HG02885 (cell line): ENCODE results near the gene BPGM.

Experiments
- ATAC-seq: cut with Tn5 transposase; IDR thresholded peaks from one replicate; pipeline ENCODE4 v1.9.1; 2021; ENCODE audit warnings: mild to moderate bottlenecking; ENCODE audit not compliant: unreplicated experiment, poor library complexity

The BPGM gene

GRCh38 chr7:134712196-134712595 is 65.5 kb downstream of the BPGM start:
- ATAC-seq: no peak

DNA sequence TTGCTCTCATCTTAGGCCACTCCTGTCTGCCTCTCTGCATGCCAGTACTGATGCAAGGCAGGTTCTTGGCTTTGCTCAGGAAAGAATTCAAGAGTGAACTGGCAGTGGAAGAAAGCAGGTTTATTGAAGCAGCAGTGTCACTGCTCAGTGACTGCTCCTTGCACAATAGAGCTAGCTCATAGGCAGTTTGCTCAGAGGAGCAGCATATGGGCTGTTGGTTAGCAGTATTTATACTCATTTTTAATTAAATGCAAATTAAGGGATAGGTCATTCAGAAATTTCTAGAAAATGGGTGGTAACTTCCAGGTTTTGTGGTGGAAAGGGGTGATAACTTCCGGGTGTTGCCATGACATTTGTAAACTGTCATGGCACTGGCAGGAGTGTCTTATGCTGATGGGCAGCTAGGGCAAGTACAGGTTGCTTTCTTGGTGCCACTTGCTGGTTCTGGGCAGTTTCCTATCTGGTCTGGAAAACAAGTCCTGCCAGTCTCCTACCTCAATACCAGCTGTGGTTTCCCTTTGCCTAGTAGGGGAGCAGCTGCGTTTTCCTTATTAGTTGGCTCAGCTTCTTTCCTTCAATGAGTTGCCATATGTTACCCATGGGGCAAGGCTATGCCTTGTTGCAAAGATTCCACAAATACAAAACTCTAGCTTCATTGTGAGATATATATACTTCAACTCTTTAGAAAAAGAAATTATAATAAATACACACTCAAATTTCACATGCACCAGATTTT is 68.0 kb downstream of the BPGM start:
- ATAC-seq: no peak

DNA sequence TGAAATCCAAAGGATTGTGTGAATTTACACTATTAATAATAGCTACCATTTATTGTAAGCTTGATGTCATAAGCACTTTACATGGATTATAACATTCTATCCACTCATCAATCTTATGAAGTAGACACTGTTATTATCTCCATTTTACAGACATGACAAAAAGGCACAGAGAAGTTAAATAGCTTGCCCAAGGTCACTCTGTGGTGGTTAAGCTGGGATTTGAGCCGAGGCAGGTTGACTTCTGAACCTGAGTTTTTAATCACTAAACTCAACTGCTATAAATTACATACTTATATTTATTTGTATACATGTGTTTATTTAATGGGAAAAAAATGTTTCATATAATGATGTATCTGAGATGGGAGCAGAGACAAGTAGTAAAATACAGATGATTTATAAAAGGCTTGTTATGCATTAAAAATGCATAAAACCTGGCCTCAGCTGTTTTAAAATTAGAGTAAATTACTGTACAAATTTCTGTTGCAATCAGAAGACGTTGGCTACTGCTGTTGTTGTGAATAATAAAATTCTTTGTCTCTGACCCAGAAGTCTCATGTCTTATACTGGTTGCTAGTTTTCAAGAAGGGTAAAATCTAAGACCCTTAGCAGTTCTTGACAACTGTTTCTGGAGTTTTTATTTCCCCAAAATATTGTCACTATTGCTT is 71.7 kb downstream of the BPGM start:
- no peak for ATAC-seq

DNA sequence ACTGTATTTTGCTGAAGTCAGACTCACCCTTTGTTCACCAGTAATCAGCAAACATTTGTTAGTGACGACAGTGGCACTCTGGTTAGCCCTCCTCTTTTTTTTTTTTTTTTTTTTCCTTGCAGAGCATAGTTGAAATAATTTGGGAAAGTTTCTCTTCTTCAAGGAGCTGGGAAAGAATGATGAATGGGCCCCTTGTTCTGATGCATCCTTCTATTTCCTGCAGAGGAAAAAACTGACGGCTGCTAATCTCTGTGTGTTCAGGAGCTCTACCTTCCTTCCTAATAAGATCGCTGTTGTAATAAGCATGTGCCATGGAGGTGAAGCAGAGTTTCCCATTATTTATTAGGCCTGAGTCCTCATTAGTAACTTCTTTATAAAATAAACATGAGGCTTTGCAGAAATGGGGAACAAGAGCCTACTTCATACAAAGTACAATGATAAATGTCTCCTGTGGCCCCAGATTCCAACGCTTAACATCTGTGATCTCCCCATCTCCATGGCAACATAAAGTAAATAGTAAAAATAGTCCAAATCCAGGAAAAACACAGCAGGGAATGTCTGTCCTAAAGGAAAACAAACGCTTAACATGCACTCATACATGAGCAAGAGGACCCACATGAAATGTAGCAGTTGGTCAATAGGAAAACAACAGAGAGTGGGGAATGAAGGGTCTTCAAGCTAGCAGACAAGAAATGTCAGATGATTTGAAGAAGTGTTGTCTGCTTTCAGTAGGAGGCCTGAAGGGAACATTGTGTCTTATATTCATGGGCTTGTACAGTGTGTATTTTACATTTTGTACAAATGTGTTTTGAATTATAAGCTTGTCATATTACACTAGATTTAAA is 73.7 kb downstream of the BPGM start:
- no peak for ATAC-seq

DNA sequence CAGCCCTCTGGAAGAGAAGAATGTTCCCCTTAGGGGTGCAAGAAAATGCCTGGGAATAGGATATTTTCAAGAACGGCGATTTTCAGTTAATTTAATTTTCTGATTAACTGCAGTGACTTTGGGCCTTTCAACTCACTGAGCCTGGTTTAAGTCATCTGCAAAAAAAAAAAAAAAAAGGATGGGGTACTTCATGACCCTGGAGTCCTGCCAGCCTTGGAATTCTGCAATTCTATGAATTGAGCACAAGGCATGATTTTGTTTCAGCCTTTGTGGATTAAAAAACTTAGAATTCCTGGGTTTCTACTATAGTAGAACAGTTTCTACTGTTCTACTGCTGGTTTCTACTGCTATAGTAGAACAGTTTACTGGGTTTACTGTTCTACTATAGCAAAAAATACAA is 74.5 kb downstream of the BPGM start:
- ATAC-seq: no peak

- ATAC-seq: no peak
Measured at GRCh38 chr7:134722786-134723322, 76.2 kb downstream of the BPGM start.

- no peak for ATAC-seq
Measured at GRCh38 chr7:134723892-134724291, 77.2 kb downstream of the BPGM start.

GRCh38 chr7:134724606-134725005 is 78.0 kb downstream of the BPGM start:
- no peak for ATAC-seq

DNA sequence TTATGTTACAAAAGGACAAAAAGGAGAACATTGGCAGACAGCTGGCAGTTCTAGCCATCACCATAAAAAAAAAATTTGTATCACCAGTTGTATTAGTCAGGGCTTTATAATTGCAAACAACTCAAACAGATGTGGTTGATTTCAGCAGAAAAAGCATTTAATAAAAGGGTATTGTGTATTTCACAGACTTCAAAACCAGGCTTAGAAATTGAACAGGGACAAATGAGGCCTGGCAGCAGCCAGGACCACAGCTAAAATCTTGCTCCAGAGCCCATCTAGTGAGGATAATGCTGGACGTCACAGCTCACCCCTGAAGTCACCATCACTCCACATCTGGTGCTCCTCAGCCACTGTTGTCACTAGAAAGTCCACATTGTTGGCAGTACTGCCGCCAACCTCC is 79.9 kb downstream of the BPGM start:
- ATAC-seq: no peak

DNA sequence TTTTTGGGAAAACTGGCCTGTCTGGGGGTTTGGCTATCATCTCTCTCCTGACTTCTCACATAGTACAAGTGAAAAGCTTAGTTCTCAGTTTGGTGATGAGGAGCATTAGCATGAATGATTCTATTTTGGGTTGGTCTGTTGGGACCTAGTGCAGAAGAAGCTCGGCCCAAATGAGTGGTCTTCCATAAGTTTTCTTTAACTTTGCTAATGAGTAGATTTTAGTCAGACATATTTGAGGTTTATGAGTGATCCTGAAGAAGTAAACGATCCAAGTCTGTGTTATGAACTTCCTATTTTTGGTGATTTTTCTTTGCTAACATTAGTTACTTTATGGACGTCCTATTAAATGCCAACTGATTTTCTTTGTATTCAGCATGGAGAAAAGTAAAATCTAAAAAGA is 81.1 kb downstream of the BPGM start:
- ATAC-seq: no peak
